ENCODE results near the gene MYT1. TPM values are rescaled to one million over a fixed set of nuclear protein-coding genes. Genes with fewer than 3 reads are reported as not detected.
A peak's percentile ranks its signal among the peaks of the same experiment; 100 is the strongest.

MYT1 gene
- total and polyA plus RNA-seq, 2 of the 8 experiments (the other 6 are each of a cell fraction or from before 2014, with no cell fraction given), result 0.63 to 2.0 TPM

DNA sequence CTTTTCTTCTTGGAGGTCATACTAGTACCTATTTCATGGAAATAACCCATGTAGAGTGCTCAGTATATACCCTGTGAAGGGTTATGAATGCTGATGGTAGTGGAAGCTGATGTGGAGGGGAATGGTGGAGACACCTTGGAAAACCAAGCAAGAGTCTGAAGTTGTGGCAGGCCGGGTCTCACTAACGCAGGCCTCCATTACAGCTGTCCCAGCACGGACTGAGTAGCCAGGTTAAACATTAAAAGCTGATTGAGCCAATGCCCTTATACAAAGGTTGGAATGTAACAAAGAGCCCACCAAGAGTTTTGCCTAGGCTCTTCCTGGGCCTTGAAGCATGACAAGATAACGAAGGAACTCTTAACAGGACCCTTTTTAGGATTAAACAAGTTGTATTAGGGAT lies 89.2 kb downstream of the MYT1 start:
- H3K9me3 ChIP-seq (ENCODE audit: insufficient read depth in 2 of 2, low read depth in 1 of 2, low read length in 1 of 2), result no peaks in the 10 kb centered on the region
- no peak overlapping the region for H4K8ac ChIP-seq (ENCODE audit: extremely low read depth, insufficient read depth, low read length)
- no peak overlapping the region for H3K4me2 ChIP-seq (ENCODE audit: insufficient read depth in 1 of 2, low read depth in 2 of 2, low read length in 2 of 2)
- no peak overlapping the region for H3K9ac ChIP-seq (replicated peaks in 1 of 4; ENCODE audit: extremely low read depth in 1 of 4, low read depth in 3 of 4, low read length in 3 of 4)
- peaks cover 3% of the 10 kb centered on the region; the same call in 1 of the 2 replicates for H3K23me2 ChIP-seq (ENCODE audit: low read depth, low read length)
- no peak overlapping the region for H2BK20ac ChIP-seq (ENCODE audit: low read length)
- H4K20me1 ChIP-seq (replicated peaks in 1 of 2; ENCODE audit: control insufficient read depth in 1 of 2, insufficient read depth in 2 of 2, low read length in 2 of 2), result peaks cover 2% of the 10 kb centered on the region in 2 experiments
- no peak overlapping the region for H2BK5ac ChIP-seq (ENCODE audit: low read depth, low read length)
- H4K5ac ChIP-seq (ENCODE audit: insufficient read length, low read depth, low read length), result no peak overlapping the region
- DNase-seq (ENCODE audit: low read depth in 1 of 2, low spot score in 2 of 2) (peak in 1 of 2 experiments; percentile 6), FAIRE-seq (no peak)
- H3K36me3 ChIP-seq (ENCODE audit: control insufficient read depth in 2 of 4, insufficient read depth in 4 of 4, low read length in 3 of 4), result no peaks in the 10 kb centered on the region
- H3K4me3 ChIP-seq (ENCODE audit: extremely low read depth in 1 of 4, insufficient read depth in 2 of 4, low read depth in 3 of 4, low read length in 4 of 4), result no peak overlapping the region
- no peaks in the 10 kb centered on the region; a peak in 1 of 7 replicates for H3K27me3 ChIP-seq (replicated peaks in 1 of 4; ENCODE audit: control insufficient read depth in 3 of 4, extremely low read depth in 1 of 4, insufficient read depth in 3 of 4, low read length in 3 of 4)
- H3K79me1 ChIP-seq (ENCODE audit: low read depth, low read length), result peaks cover 6% of the 10 kb centered on the region
- H2AK5ac ChIP-seq (ENCODE audit: low read depth, low read length), result no peak overlapping the region
- no peak overlapping the region for H2BK12ac ChIP-seq (ENCODE audit: low read depth, low read length)
- no peak overlapping the region for H4K91ac ChIP-seq (replicated peaks; ENCODE audit: insufficient read length, low read length)
- H3K27ac ChIP-seq (ENCODE audit: low read depth, low read length), result no peak overlapping the region
- H3K56ac ChIP-seq (replicated peaks; ENCODE audit: insufficient read length, low read depth, low read length), result no peak overlapping the region
- 87% methylated on average over 4 of the region's 4 CpGs; no CpG with 5 or more reads in 1 of the 2 experiments for WGBS, 2 experiments (ENCODE audit: extremely low coverage in 1 of 2, insufficient coverage in 1 of 2, insufficient read length in 1 of 2, insufficient replicate concordance in 2 of 2, low coverage in 1 of 2, low lambda C conversion rate in 2 of 2, missing lambda C conversion rate in 1 of 2)
- H3K18ac ChIP-seq (ENCODE audit: extremely low read depth, low read length), result no peak overlapping the region
- no peak overlapping the region for H2BK120ac ChIP-seq (replicated peaks; ENCODE audit: low read depth, low read length)
- H3K4me1 ChIP-seq (replicated peaks in 1 of 4; ENCODE audit: control insufficient read depth in 3 of 4, insufficient read depth in 4 of 4, low read length in 3 of 4), result peaks cover 2 to 17% (median 7%) of the 10 kb centered on the region in 4 experiments; a peak in 5 of 7 replicates
- CTCF ChIA-PET (ENCODE audit: partially characterized antibody), result interaction anchor here (0.6 to 6.5 kb wide), 4 partner anchors 10 to 134 kb away, joined by 3 to 41 read pairs (median 3); no protein-coding TSS in a partner anchor
- H2AFZ ChIP-seq (ENCODE audit: low read length), result no peak overlapping the region
- H3K14ac ChIP-seq (ENCODE audit: insufficient read length), result no peak overlapping the region
- H2BK15ac ChIP-seq (ENCODE audit: low read length), result no peak overlapping the region
- no peak overlapping the region for H3K23ac ChIP-seq (ENCODE audit: insufficient read length)
- peaks cover 4 to 26% of the 10 kb centered on the region in 2 experiments; a peak in 3 of 4 replicates for H3K79me2 ChIP-seq (ENCODE audit: control insufficient read depth in 1 of 2, insufficient read depth in 2 of 2, low read length in 2 of 2)
- no peak overlapping the region for H3K4ac ChIP-seq (replicated peaks; ENCODE audit: insufficient read length, low read depth, low read length)
- POLR2A ChIA-PET (ENCODE audit: partially characterized antibody), result interaction anchor here (3.2 kb wide), 1 partner anchor 31 kb away, joined by 11 read pairs; no protein-coding TSS in a partner anchor
- TF ChIP-seq PHF8 (conservative IDR thresholded peaks at IDR 0.05; ENCODE audit: low read depth, low read length) (no peak), POLR2A (IDR thresholded peaks at IDR 0.05; ENCODE audit: control extremely low read depth in 1 of 2, low read depth in 2 of 2, low read length in 2 of 2) (no peak), ASH2L (IDR thresholded peaks at IDR 0.05; ENCODE audit: low read length) (no peak), RAD21 (IDR thresholded peaks at IDR 0.05 in 1 of 2, conservative IDR thresholded peaks at IDR 0.05 in 1 of 2; ENCODE audit: low read depth in 2 of 2, low read length in 2 of 2) (no peak), EZH2 (IDR thresholded peaks at IDR 0.05; ENCODE audit: low read depth, low read length, severe bottlenecking) (no peak), JUN (IDR thresholded peaks at IDR 0.05; ENCODE audit: low read depth, low read length) (no peak), TEAD4 (IDR thresholded peaks at IDR 0.05; ENCODE audit: low read depth, low read length) (no peak), RNF2 (IDR thresholded peaks at IDR 0.05; ENCODE audit: borderline replicate concordance, low read depth, low read length, missing control alignments, poor library complexity, severe bottlenecking) (no peak), YY1 (IDR thresholded peaks at IDR 0.05; ENCODE audit: low read depth, low read length) (no peak), NANOG (IDR thresholded peaks at IDR 0.05; ENCODE audit: insufficient read depth, low read depth, low read length, poor library complexity, severe bottlenecking) (no peak), SP1 (IDR thresholded peaks at IDR 0.05; ENCODE audit: low read depth, low read length) (no peak), SP4 (IDR thresholded peaks at IDR 0.05; ENCODE audit: low read length) (no peak)
- TF ChIP-seq, protein P1, sequence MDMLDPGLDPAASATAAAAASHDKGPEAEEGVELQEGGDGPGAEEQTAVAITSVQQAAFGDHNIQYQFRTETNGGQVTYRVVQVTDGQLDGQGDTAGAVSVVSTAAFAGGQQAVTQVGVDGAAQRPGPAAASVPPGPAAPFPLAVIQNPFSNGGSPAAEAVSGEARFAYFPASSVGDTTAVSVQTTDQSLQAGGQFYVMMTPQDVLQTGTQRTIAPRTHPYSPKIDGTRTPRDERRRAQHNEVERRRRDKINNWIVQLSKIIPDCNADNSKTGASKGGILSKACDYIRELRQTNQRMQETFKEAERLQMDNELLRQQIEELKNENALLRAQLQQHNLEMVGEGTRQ (IDR thresholded peaks at IDR 0.05; ENCODE audit: low read length), result no peak

Measured in H1 (cell line).